GM06990 (cell line): ENCODE data around the gene DAG1.
A peak's percentile ranks its signal among the peaks of the same experiment; 100 is the strongest.

Source experiments
- DNase-seq: peaks from one replicate; pipeline ENCODE4 v3.0.0-alpha.2; 2011; ENCODE audit not compliant: insufficient read length; ENCODE audit errors: extremely low read depth
- H3K27me3 ChIP-seq: replicated peaks from 2 replicates; pipeline ENCODE4 v1.6.0; 2011; ENCODE audit warnings: low read length; ENCODE audit not compliant: control insufficient read depth, insufficient read depth
- H3K36me3 ChIP-seq: 2 replicates; pipeline ENCODE4 v1.5.1; 2011; ENCODE audit warnings: low read length; ENCODE audit not compliant: control insufficient read depth, insufficient read depth
- H3K4me3 ChIP-seq: replicated peaks from 2 replicates; pipeline ENCODE4 v1.5.1; 2011; ENCODE audit warnings: low read depth, mild to moderate bottlenecking, control low read depth, low read length
- TF ChIP-seq, protein P1 (sequence below): IDR thresholded peaks from 2 replicates; pipeline ENCODE4 v1.5.1; 2011; ENCODE audit warnings: low read length, control low read depth, mild to moderate bottlenecking, inconsistent platforms; ENCODE audit not compliant: insufficient read depth, poor library complexity, severe bottlenecking

DAG1 gene

GRCh38 chr3:49462222-49462621 is 7.8 kb upstream of the DAG1 start:
- Histone ChIP-seq H3K27me3 (no peaks in the 10 kb centered on the region), H3K4me3 (no peak overlapping the region), H3K36me3 (no peaks in the 10 kb centered on the region)
- TF ChIP-seq, protein P1, sequence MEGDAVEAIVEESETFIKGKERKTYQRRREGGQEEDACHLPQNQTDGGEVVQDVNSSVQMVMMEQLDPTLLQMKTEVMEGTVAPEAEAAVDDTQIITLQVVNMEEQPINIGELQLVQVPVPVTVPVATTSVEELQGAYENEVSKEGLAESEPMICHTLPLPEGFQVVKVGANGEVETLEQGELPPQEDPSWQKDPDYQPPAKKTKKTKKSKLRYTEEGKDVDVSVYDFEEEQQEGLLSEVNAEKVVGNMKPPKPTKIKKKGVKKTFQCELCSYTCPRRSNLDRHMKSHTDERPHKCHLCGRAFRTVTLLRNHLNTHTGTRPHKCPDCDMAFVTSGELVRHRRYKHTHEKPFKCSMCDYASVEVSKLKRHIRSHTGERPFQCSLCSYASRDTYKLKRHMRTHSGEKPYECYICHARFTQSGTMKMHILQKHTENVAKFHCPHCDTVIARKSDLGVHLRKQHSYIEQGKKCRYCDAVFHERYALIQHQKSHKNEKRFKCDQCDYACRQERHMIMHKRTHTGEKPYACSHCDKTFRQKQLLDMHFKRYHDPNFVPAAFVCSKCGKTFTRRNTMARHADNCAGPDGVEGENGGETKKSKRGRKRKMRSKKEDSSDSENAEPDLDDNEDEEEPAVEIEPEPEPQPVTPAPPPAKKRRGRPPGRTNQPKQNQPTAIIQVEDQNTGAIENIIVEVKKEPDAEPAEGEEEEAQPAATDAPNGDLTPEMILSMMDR: no peak
- no peak for DNase-seq

DNA sequence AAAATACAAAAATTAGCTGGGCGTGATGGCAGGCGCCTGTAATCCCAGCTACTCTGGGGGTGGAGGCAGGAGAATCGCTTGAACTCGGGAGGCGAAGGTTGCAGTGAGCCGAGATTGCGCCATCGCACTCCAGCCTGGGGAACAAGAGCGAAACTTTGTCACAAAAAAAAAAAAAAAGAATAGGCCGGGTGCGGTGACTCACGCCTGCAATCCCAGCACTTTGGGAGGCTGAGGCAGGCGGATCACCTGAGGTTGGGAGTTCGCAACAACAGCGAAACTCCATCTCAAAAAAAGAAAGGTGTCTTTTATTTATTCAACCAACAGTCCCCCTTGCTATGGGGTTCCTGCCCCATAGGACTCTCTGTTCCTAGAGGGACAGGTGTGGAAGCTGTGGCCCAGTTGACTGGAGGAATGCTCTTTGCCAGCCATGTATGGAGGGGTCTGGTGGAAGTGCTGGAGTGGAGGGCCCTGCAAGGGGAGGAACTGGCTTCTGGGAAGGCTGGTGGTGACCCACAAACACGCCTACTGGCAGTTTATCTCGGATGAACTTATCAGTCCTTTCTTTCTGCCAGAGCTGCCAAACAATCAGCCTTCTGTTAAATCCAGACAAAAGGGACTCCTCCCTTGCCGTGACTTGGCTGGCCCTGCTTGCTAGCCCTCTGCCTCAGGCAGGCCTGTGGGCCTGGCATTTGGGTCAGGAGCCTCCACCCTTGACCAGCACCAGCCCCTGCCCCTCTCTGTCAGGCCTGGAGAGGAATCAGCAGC is 4.6 kb upstream of the DAG1 start:
- DNase-seq: no peak
- no peaks in the 10 kb centered on the region for H3K27me3 ChIP-seq
- no peaks in the 10 kb centered on the region for H3K36me3 ChIP-seq
- no peak overlapping the region for H3K4me3 ChIP-seq
- TF ChIP-seq, protein P1: no peak

DNA sequence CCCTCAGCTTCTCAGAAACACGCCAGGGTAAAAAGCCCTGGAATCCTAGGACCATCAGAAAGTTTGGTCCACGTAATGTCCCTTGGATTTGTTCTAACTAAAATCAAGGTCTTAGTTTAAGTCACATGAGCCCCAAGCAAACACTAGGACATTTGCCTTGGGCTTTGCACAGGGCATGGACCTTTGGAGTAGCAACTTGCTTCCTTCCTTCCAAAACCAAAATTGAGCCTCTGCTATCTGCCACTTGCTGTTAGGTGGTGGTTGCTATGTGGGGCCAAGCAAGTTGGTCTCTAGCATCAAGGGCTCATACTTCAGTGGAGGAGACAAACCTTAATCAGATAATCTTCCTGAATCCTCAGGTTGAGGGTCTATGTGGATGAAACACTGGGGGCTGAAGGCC is 4.0 kb upstream of the DAG1 start:
- DNase-seq: no peak
- no peak overlapping the region for H3K4me3 ChIP-seq
- TF ChIP-seq, protein P1: no peak
- no peaks in the 10 kb centered on the region for H3K27me3 ChIP-seq
- no peaks in the 10 kb centered on the region for H3K36me3 ChIP-seq

GRCh38 chr3:49469037-49469935 is 781 bp upstream of the DAG1 start:
- TF ChIP-seq, protein P1: no peak
- Histone ChIP-seq H3K4me3 (peak overlapping the region; percentile 73), H3K27me3 (no peaks in the 10 kb centered on the region), H3K36me3 (no peaks in the 10 kb centered on the region)
- no peak for DNase-seq

GRCh38 chr3:49470714-49471420 is 800 bp downstream of the DAG1 start:
- TF ChIP-seq, protein P1: no peak
- H3K36me3 ChIP-seq: no peaks in the 10 kb centered on the region
- peak overlapping the region; percentile 75 for H3K4me3 ChIP-seq
- H3K27me3 ChIP-seq: no peaks in the 10 kb centered on the region
- DNase-seq: no peak
